Activated T-cell treated with anti-CD3 and anti-CD28 coated beads, Interleukin-2, amount 50 U/mL, for 4 hours (primary cell): ENCODE results near the gene RIPOR2. TPM values are rescaled to one million over a fixed set of nuclear protein-coding genes. Genes with fewer than 3 reads are reported as not detected.
"Not testable (repeated sequence)": the region's sequence is repeated elsewhere in the genome, so short reads cannot be mapped to it uniquely, and the experiment has no call there.

ENCODE experiments used
- ATAC-seq, 2 donors: fragments of 200-7000 bp; cut with Tn5 transposase; one replicate each; pipeline ENCODE4 v1.10.0; 2021
- DNase-seq: peaks from one replicate; pipeline ENCODE4 v3.0.0-alpha.2; 2020
- H3K27me3 Mint-ChIP-seq: one replicate; pipeline ENCODE4 v1.8.0; 2021; ENCODE audit warnings: low read depth, mixed read lengths
- H3K36me3 Mint-ChIP-seq: one replicate; pipeline ENCODE4 v1.8.0; 2022; ENCODE audit warnings: mixed read lengths; ENCODE audit not compliant: insufficient read depth
- H3K4me1 Mint-ChIP-seq: one replicate; pipeline ENCODE4 v1.8.0; 2021; ENCODE audit warnings: low read depth, mixed read lengths
- H3K4me3 Mint-ChIP-seq: one replicate; pipeline ENCODE4 v1.8.0; 2021; ENCODE audit warnings: mild to moderate bottlenecking, moderate library complexity, mixed read lengths
- H3K9me3 Mint-ChIP-seq: one replicate; pipeline ENCODE4 v1.8.0; 2021; ENCODE audit warnings: mixed read lengths
- total RNA-seq, 3 donors: library from RNA; stranded (reverse); gene quantifications; one replicate each; pipeline ENCODE4 v1.2.1, GENCODE V29; 2021

The RIPOR2 gene
- total RNA-seq, 3 donors from 2014 or later = 14.7 to 17.4 (median 16.8) TPM

DNA sequence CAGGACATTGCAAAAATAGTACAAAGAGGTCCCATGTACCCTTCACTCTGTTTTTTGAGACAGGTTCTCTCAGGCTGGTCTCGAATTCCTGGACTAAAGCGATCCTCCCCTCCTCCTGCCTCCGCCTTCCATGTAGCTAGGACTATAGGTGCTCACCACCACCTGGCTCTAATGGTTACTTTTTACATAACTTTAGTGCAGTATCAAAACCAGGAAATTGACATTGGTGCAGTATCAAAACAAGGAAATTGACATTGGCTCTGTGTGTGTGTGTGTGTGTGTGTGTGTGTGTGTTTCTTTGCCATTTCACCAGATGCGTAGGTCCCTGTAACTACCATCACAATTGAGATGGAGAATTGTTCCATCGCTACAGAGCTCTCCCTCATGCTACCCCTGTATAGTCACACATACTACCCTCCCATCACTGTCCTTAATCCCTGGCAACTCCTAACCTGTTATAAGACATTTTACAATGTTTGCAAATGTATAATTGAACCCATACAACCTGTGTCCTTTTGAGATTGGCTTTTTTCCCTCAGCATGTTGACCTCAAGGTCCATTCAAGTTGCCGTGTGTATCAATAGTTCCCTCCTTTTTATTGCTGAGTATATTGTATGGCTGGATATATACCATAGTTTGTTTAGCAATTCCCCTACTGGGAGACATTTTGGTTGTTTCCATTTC is 28.3 kb upstream of the RIPOR2 start:
- no peak for ATAC-seq
- Mint-ChIP-seq H3K27me3 (no peaks in the 10 kb centered on the region), H3K4me1 (peaks cover 81% of the 10 kb centered on the region), H3K4me3 (no peak overlapping the region), H3K9me3 (no peaks in the 10 kb centered on the region), H3K36me3 (peaks cover 8% of the 10 kb centered on the region)
- DNase-seq = no peak

DNA sequence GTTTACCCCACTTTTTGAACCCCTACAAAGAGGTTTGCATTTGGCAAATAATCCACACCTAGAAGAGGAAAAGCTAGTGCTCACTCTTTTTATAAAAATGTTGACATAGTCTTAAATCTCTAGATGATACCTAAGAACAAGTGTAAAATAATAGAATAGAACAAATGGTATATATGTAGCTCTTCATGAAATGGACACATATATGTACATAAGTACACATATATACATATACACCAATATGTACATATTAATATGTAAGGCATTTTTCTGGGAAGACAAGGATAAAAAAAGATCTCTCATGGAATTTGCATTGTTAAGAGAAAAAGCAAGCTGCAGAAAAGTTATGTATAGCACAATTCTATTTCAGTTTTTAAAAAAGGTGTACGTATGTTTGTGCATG is 27.6 kb upstream of the RIPOR2 start:
- Mint-ChIP-seq H3K36me3 (peaks cover 8% of the 10 kb centered on the region), H3K27me3 (no peaks in the 10 kb centered on the region), H3K9me3 (no peaks in the 10 kb centered on the region), H3K4me1 (peaks cover 80% of the 10 kb centered on the region), H3K4me3 (no peak overlapping the region)
- no peak for ATAC-seq
- DNase-seq = no peak

- ATAC-seq (no peak), DNase-seq (no peak)
- Mint-ChIP-seq H3K36me3 (peaks cover 8% of the 10 kb centered on the region), H3K27me3 (no peaks in the 10 kb centered on the region), H3K4me1 (peaks cover 84% of the 10 kb centered on the region), H3K9me3 (no peaks in the 10 kb centered on the region), H3K4me3 (no peak overlapping the region)
These were observed 26.1 kb upstream of the RIPOR2 start for GRCh38 chr6:24961852-24962251.

GRCh38 chr6:24960991-24961475 is 25.3 kb upstream of the RIPOR2 start:
- H3K9me3 Mint-ChIP-seq = no peaks in the 10 kb centered on the region
- DNase-seq (no peak), ATAC-seq (peak; percentile 43 to 48)
- H3K36me3 Mint-ChIP-seq = peaks cover 8% of the 10 kb centered on the region
- H3K27me3 Mint-ChIP-seq = no peaks in the 10 kb centered on the region
- H3K4me1 Mint-ChIP-seq = peaks cover 87% of the 10 kb centered on the region
- peak overlapping the region; percentile 47 for H3K4me3 Mint-ChIP-seq

DNA sequence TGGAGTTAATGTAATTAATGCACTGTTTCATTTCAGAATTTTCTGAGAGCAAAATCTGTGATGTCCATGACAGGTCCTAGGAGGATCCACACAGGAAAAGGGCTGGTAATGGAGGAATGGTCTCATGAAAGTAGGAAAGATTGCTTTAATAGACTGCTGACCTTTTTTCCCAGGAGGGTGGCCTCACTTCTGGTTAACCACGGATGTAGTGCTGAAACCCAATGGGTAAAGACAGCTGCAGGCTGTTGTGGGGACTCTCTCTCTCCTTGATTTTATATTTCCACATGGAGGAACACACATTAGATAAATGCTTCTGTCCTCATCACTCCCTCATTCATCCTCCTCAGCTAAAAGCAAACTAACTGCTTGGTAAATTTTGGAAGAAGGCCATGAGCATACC is 23.6 kb upstream of the RIPOR2 start:
- peaks cover 8% of the 10 kb centered on the region for H3K36me3 Mint-ChIP-seq
- ATAC-seq (no peak), DNase-seq (no peak)
- H3K27me3 Mint-ChIP-seq = no peaks in the 10 kb centered on the region
- H3K4me1 Mint-ChIP-seq = peaks cover 86% of the 10 kb centered on the region
- no peaks in the 10 kb centered on the region for H3K9me3 Mint-ChIP-seq
- H3K4me3 Mint-ChIP-seq = no peak overlapping the region

- peak overlapping the region; percentile 56 for H3K4me3 Mint-ChIP-seq
- ATAC-seq (no peak), DNase-seq (no peak)
- peaks cover 7% of the 10 kb centered on the region for H3K9me3 Mint-ChIP-seq
- H3K4me1 Mint-ChIP-seq = peaks cover 86% of the 10 kb centered on the region
- H3K36me3 Mint-ChIP-seq = peaks cover 6% of the 10 kb centered on the region
- no peaks in the 10 kb centered on the region for H3K27me3 Mint-ChIP-seq
These were observed 21.4 kb upstream of the RIPOR2 start for GRCh38 chr6:24957199-24957598.

GRCh38 chr6:24953726-24954125 is 18.0 kb upstream of the RIPOR2 start:
- DNase-seq = no peak
- ATAC-seq = no peak
- Mint-ChIP-seq H3K4me1 (peaks cover 86% of the 10 kb centered on the region), H3K4me3 (no peak overlapping the region), H3K27me3 (no peaks in the 10 kb centered on the region), H3K9me3 (peaks cover 7% of the 10 kb centered on the region), H3K36me3 (no peaks in the 10 kb centered on the region)

GRCh38 chr6:24951811-24952299 is 16.1 kb upstream of the RIPOR2 start:
- ATAC-seq = peak; percentile 16 to 33
- DNase-seq = no peak
- Mint-ChIP-seq H3K36me3 (peaks cover 3% of the 10 kb centered on the region), H3K4me3 (peak overlapping the region; percentile 65), H3K9me3 (peaks cover 13% of the 10 kb centered on the region), H3K4me1 (peaks cover 90% of the 10 kb centered on the region), H3K27me3 (no peaks in the 10 kb centered on the region)

- DNase-seq (no peak), ATAC-seq (peak; percentile 34 to 37)
- Mint-ChIP-seq H3K4me3 (peak overlapping the region; percentile 45), H3K4me1 (peaks cover 81% of the 10 kb centered on the region), H3K27me3 (no peaks in the 10 kb centered on the region), H3K36me3 (peaks cover 9% of the 10 kb centered on the region), H3K9me3 (peaks cover 18% of the 10 kb centered on the region)
These were observed 14.6 kb upstream of the RIPOR2 start for GRCh38 chr6:24950218-24950941.

DNA sequence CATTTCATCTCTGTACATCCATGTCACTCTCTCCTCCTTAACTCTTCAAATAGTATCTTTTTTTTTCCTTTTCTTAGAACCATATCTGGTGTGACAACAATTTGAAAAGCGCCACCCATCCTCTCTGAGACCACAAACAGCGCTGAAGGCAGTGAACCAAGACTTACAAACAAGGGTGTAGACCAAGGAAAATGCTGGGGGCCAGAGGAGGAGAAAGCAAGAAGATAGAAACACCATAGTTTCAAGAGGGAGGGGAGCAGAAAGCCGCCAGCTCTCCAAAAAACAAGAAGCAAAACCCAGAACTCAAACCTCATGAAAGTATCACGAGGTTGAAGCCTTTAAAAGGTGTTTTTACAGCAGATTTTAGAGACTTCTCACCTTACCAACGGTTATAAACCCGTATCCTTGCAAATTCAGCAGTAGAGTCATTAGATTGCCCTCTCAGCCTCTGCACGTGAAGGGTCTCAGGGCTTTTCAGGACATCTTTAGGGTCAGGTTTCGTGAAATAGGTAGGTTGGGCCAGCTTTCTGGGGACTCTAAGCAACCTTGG is 13.3 kb upstream of the RIPOR2 start:
- Mint-ChIP-seq H3K36me3 (peaks cover 21% of the 10 kb centered on the region), H3K9me3 (peaks cover 31% of the 10 kb centered on the region), H3K4me1 (peaks cover 74% of the 10 kb centered on the region), H3K4me3 (peak overlapping the region; percentile 39), H3K27me3 (no peaks in the 10 kb centered on the region)
- peak; percentile 51 to 60 for ATAC-seq
- peak; percentile 43 for DNase-seq

DNA sequence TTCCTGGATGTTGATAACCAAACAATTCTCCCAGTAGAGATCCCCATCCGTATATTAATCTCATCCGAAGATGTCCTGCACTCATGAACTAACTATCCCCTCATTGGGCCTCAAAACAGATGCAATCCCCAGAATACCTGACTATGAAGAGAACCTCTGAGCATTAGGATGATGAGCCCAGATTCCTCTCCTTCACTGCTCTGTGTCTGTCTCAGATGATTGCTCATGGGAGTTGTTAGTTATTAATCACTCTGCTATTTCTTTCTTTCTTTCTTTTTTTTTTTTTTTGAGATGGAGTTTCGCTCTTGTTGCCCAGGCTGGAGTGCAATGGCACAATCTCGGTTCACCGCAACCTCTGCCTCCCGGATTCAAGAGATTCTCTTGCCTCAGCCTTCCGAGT is 12.5 kb upstream of the RIPOR2 start:
- Mint-ChIP-seq H3K36me3 (peaks cover 22% of the 10 kb centered on the region), H3K4me1 (peaks cover 66% of the 10 kb centered on the region), H3K9me3 (peaks cover 25% of the 10 kb centered on the region)
- not testable (repeated sequence) for H3K27me3 Mint-ChIP-seq, DNase-seq, ATAC-seq, H3K4me3 Mint-ChIP-seq

GRCh38 chr6:24947636-24948035 is 11.9 kb upstream of the RIPOR2 start:
- peaks cover 67% of the 10 kb centered on the region for H3K4me1 Mint-ChIP-seq
- ATAC-seq (no peak), DNase-seq (no peak)
- H3K36me3 Mint-ChIP-seq = peaks cover 22% of the 10 kb centered on the region
- no peak overlapping the region for H3K4me3 Mint-ChIP-seq
- peaks cover 25% of the 10 kb centered on the region for H3K9me3 Mint-ChIP-seq
- H3K27me3 Mint-ChIP-seq = no peaks in the 10 kb centered on the region

DNA sequence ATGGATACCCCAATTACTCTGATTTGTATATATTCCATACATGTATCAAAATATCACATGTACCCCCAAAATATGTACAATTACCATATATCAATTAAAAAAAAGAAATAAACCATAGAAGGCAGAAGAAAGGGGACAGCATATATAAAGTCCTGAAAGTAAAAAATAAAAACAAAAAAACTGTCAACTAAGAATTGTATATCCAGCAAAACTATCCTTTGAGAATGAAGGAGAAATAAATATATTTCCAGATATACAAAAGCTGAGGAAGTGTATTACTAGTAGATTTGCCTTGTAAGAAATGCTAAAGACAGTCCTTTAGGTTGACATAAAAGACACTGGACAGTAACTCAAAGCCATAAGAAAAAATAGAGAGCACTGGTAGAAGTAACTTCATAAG is 9.3 kb upstream of the RIPOR2 start:
- H3K4me3 Mint-ChIP-seq = no peak overlapping the region
- H3K9me3 Mint-ChIP-seq = peaks cover 25% of the 10 kb centered on the region
- H3K27me3 Mint-ChIP-seq = no peaks in the 10 kb centered on the region
- H3K36me3 Mint-ChIP-seq = peaks cover 22% of the 10 kb centered on the region
- H3K4me1 Mint-ChIP-seq = peaks cover 60% of the 10 kb centered on the region
- no peak for DNase-seq
- no peak for ATAC-seq

GRCh38 chr6:24943774-24944173 is 8.0 kb upstream of the RIPOR2 start:
- ATAC-seq (no peak), DNase-seq (no peak)
- peaks cover 25% of the 10 kb centered on the region for H3K9me3 Mint-ChIP-seq
- H3K4me3 Mint-ChIP-seq = no peak overlapping the region
- H3K27me3 Mint-ChIP-seq = no peaks in the 10 kb centered on the region
- peaks cover 22% of the 10 kb centered on the region for H3K36me3 Mint-ChIP-seq
- peaks cover 57% of the 10 kb centered on the region for H3K4me1 Mint-ChIP-seq
